Hepatocyte (in vitro differentiated cells): Measurements from ENCODE around the gene CPEB2. TPM values are rescaled to one million over a fixed set of nuclear protein-coding genes. Genes with fewer than 3 reads are reported as not detected.

Experiments used
- DNase-seq: peaks from one replicate; pipeline ENCODE4 v3.0.0-alpha.2; 2016; ENCODE audit warnings: low spot score
- H2AFZ ChIP-seq: fragments of 200-600 bp; sonication (generic); 2 replicates; pipeline ENCODE4 v1.6.0; 2016; ENCODE audit warnings: antibody characterized with exemption, mild to moderate bottlenecking
- H3K27ac ChIP-seq: fragments of 200-600 bp; sonication (generic); 2 replicates; pipeline ENCODE4 v1.5.1; 2016; ENCODE audit warnings: mild to moderate bottlenecking
- H3K27me3 ChIP-seq: fragments of 200-600 bp; sonication (generic); 2 replicates; pipeline ENCODE4 v1.6.1; 2016
- H3K36me3 ChIP-seq: fragments of 200-600 bp; sonication (generic); replicated peaks from 2 replicates; pipeline ENCODE4 v1.5.1; 2016; ENCODE audit warnings: low read depth; ENCODE audit not compliant: insufficient read depth
- H3K4me1 ChIP-seq: fragments of 200-600 bp; sonication (generic); 2 replicates; pipeline ENCODE4 v1.5.1; 2016; ENCODE audit warnings: mild to moderate bottlenecking, moderate library complexity; ENCODE audit not compliant: insufficient read depth
- H3K4me2 ChIP-seq: fragments of 200-600 bp; sonication (generic); 2 replicates; pipeline ENCODE4 v1.6.0; 2016
- H3K4me3 ChIP-seq: fragments of 200-600 bp; sonication (generic); 2 replicates; pipeline ENCODE4 v1.5.1; 2016; ENCODE audit warnings: mild to moderate bottlenecking
- H3K79me2 ChIP-seq: fragments of 200-600 bp; sonication (generic); 2 replicates; pipeline ENCODE4 v1.6.0; 2017; ENCODE audit warnings: mild to moderate bottlenecking
- H3K9me2 ChIP-seq: fragments of 200-600 bp; sonication (generic); replicated peaks from 2 replicates; pipeline ENCODE4 v1.6.0; 2017; ENCODE audit warnings: mild to moderate bottlenecking; ENCODE audit not compliant: insufficient read depth
- H3K9me3 ChIP-seq: fragments of 200-600 bp; sonication (generic); 2 replicates; pipeline ENCODE4 v1.5.1; 2016; ENCODE audit warnings: low read depth, mild to moderate bottlenecking
- H4K20me1 ChIP-seq: fragments of 200-600 bp; sonication (generic); 2 replicates; pipeline ENCODE4 v1.6.0; 2016; ENCODE audit warnings: mild to moderate bottlenecking; ENCODE audit not compliant: insufficient read depth, poor library complexity, severe bottlenecking
- CTCF ChIP-seq: fragments of 200-600 bp; sonication (generic); IDR thresholded peaks from 2 replicates; pipeline ENCODE4 v1.5.1; 2016; ENCODE audit warnings: antibody characterized with exemption, mild to moderate bottlenecking; ENCODE audit not compliant: poor library complexity
- EZH2 ChIP-seq: fragments of 200-600 bp; sonication (generic); IDR thresholded peaks from 2 replicates; pipeline ENCODE4 v1.6.1; 2016; ENCODE audit warnings: antibody characterized with exemption, mild to moderate bottlenecking, borderline replicate concordance
- EZH2phosphoT487 ChIP-seq: fragments of 200-600 bp; sonication (generic); IDR thresholded peaks from one replicate; pipeline ENCODE4 v1.6.1; 2018; ENCODE audit warnings: antibody characterized with exemption, mild to moderate bottlenecking, low read depth, moderate library complexity; ENCODE audit not compliant: unreplicated experiment, severe bottlenecking
- WGBS: methylation state at CpG from one replicate; pipeline ENCODE4 v1.1.6; 2016; ENCODE audit warnings: low lambda C conversion rate; ENCODE audit errors: missing lambda C conversion rate; 5-methylcytosine and 5-hydroxymethylcytosine counted together
- polyA plus RNA-seq: library from polyadenylated mRNA; unstranded; fragments of >200 nt; fragmentation: Nextera tagmentation; extraction: Ambion mirVana; gene quantifications from 2 replicates; pipeline ENCODE4 v1.2.1, GENCODE V29; 2016
- total RNA-seq: library from RNA; depleted of rRNA; stranded (reverse); fragments of >200 nt; gene quantifications from 2 replicates; pipeline ENCODE4 v1.2.3, GENCODE V29; 2014

CPEB2 gene
- total and polyA plus RNA-seq, 2 experiments from 2014 or later, result 4.4 to 18.1 TPM

- TF ChIP-seq EZH2phosphoT487 (no peak), CTCF (no peak), EZH2 (no peak)
Measured at GRCh38 chr4:15027921-15028435, 25.7 kb downstream of the CPEB2 start.

GRCh38 chr4:15031197-15031596 is 28.9 kb downstream of the CPEB2 start:
- no peaks in the 10 kb centered on the region for H3K9me3 ChIP-seq
- H3K9me2 ChIP-seq, result no peaks in the 10 kb centered on the region
- H3K36me3 ChIP-seq, result peaks cover 4% of the 10 kb centered on the region
- no peak overlapping the region for H3K4me2 ChIP-seq
- 88% methylated on average over 2 of the region's 2 CpGs for WGBS
- no peak overlapping the region for H3K4me3 ChIP-seq
- no peaks in the 10 kb centered on the region for H3K4me1 ChIP-seq
- H3K79me2 ChIP-seq, result peaks cover 28% of the 10 kb centered on the region
- no peaks in the 10 kb centered on the region for H3K27me3 ChIP-seq
- H4K20me1 ChIP-seq, result no peaks in the 10 kb centered on the region
- TF ChIP-seq EZH2, result no peak
- no peak for TF ChIP-seq EZH2phosphoT487
- no peak for TF ChIP-seq CTCF
- H3K27ac ChIP-seq, result no peak overlapping the region
- no peak for DNase-seq
- no peak overlapping the region for H2AFZ ChIP-seq

More at GRCh38 chr4:15027921-15028435, 25.7 kb downstream of the CPEB2 start:
- no peak overlapping the region for H2AFZ ChIP-seq
- H3K9me3 ChIP-seq, result no peaks in the 10 kb centered on the region
- no peak overlapping the region for H3K27ac ChIP-seq
- WGBS, result 83% methylated on average over 1 of the region's 1 CpG
- H3K36me3 ChIP-seq, result peaks cover under 1% of the 10 kb centered on the region
- H4K20me1 ChIP-seq, result no peaks in the 10 kb centered on the region
- no peaks in the 10 kb centered on the region for H3K9me2 ChIP-seq
- no peaks in the 10 kb centered on the region for H3K27me3 ChIP-seq
- DNase-seq, result no peak
- no peak overlapping the region for H3K4me2 ChIP-seq
- H3K79me2 ChIP-seq, result peaks cover 28% of the 10 kb centered on the region
- no peaks in the 10 kb centered on the region for H3K4me1 ChIP-seq
- H3K4me3 ChIP-seq, result no peak overlapping the region

- no peaks in the 10 kb centered on the region for H3K27me3 ChIP-seq
- no peaks in the 10 kb centered on the region for H4K20me1 ChIP-seq
- H3K9me2 ChIP-seq, result no peaks in the 10 kb centered on the region
- peaks cover 26% of the 10 kb centered on the region for H3K79me2 ChIP-seq
- no peak overlapping the region for H3K4me2 ChIP-seq
- no peak overlapping the region for H3K4me3 ChIP-seq
- no peak overlapping the region for H2AFZ ChIP-seq
- no peak for DNase-seq
- H3K4me1 ChIP-seq, result no peaks in the 10 kb centered on the region
- no peak overlapping the region for H3K27ac ChIP-seq
- 96% methylated on average over 2 of the region's 2 CpGs for WGBS
- TF ChIP-seq EZH2phosphoT487 (no peak), EZH2 (no peak), CTCF (no peak)
- peaks cover 4% of the 10 kb centered on the region for H3K36me3 ChIP-seq
- H3K9me3 ChIP-seq, result no peaks in the 10 kb centered on the region
Measured at GRCh38 chr4:15031993-15032675, 29.9 kb downstream of the CPEB2 start.
